Measurements from ENCODE around the gene PUS3.

The PUS3 gene

GRCh38 chr11:125934473-125934872 lies 31.5 kb upstream of the PUS3 start:
- Histone ChIP-seq H4K20me1 (ENCODE audit: insufficient read depth) (no peaks in the 10 kb centered on the region), H3K4me1 (ENCODE audit: low read depth, poor library complexity, severe bottlenecking) (no peaks in the 10 kb centered on the region), H3K27ac (no peak overlapping the region), H3K9ac (no peak overlapping the region), H3K4me3 (IDR thresholded peaks at IDR 0.05; ENCODE audit: insufficient read depth, low read depth, low read length) (no peak overlapping the region), H3K4me2 (no peak overlapping the region), H3K36me3 (ENCODE audit: insufficient read depth) (no peaks in the 10 kb centered on the region), H3K79me2 (ENCODE audit: insufficient read depth, low read depth) (no peaks in the 10 kb centered on the region), H2AFZ (ENCODE audit: low read depth) (no peak overlapping the region), H3K27me3 (ENCODE audit: insufficient read depth, low read depth) (no peaks in the 10 kb centered on the region)
- TF ChIP-seq CTCF (conservative IDR thresholded peaks at IDR 0.05; ENCODE audit: low read depth, low read length), result no peak

GRCh38 chr11:125933030-125933813 lies 30.2 kb upstream of the PUS3 start:
- H3K27me3 ChIP-seq (ENCODE audit: insufficient read depth, low read depth), result no peaks in the 10 kb centered on the region
- no peak overlapping the region for H3K9ac ChIP-seq
- H3K4me3 ChIP-seq (IDR thresholded peaks at IDR 0.05; ENCODE audit: insufficient read depth, low read depth, low read length), result no peak overlapping the region
- no peak overlapping the region for H2AFZ ChIP-seq (ENCODE audit: low read depth)
- H3K36me3 ChIP-seq (ENCODE audit: insufficient read depth), result no peaks in the 10 kb centered on the region
- TF ChIP-seq CTCF (conservative IDR thresholded peaks at IDR 0.05; ENCODE audit: low read depth, low read length), result no peak
- no peak overlapping the region for H3K27ac ChIP-seq
- H3K4me2 ChIP-seq, result no peak overlapping the region
- H3K4me1 ChIP-seq (ENCODE audit: low read depth, poor library complexity, severe bottlenecking), result no peaks in the 10 kb centered on the region
- H3K79me2 ChIP-seq (ENCODE audit: insufficient read depth, low read depth), result no peaks in the 10 kb centered on the region
- no peaks in the 10 kb centered on the region for H4K20me1 ChIP-seq (ENCODE audit: insufficient read depth)

GRCh38 chr11:125932301-125932700 lies 29.3 kb upstream of the PUS3 start:
- no peak overlapping the region for H2AFZ ChIP-seq (ENCODE audit: low read depth)
- no peaks in the 10 kb centered on the region for H3K27me3 ChIP-seq (ENCODE audit: insufficient read depth, low read depth)
- no peaks in the 10 kb centered on the region for H4K20me1 ChIP-seq (ENCODE audit: insufficient read depth)
- H3K36me3 ChIP-seq (ENCODE audit: insufficient read depth), result no peaks in the 10 kb centered on the region
- no peak overlapping the region for H3K4me3 ChIP-seq (IDR thresholded peaks at IDR 0.05; ENCODE audit: insufficient read depth, low read depth, low read length)
- H3K4me1 ChIP-seq (ENCODE audit: low read depth, poor library complexity, severe bottlenecking), result no peaks in the 10 kb centered on the region
- TF ChIP-seq CTCF (conservative IDR thresholded peaks at IDR 0.05; ENCODE audit: low read depth, low read length), result no peak
- no peak overlapping the region for H3K9ac ChIP-seq
- H3K4me2 ChIP-seq, result no peak overlapping the region
- no peak overlapping the region for H3K27ac ChIP-seq
- no peaks in the 10 kb centered on the region for H3K79me2 ChIP-seq (ENCODE audit: insufficient read depth, low read depth)

GRCh38 chr11:125931668-125932067 lies 28.7 kb upstream of the PUS3 start:
- no peak for TF ChIP-seq CTCF (conservative IDR thresholded peaks at IDR 0.05; ENCODE audit: low read depth, low read length)
- H2AFZ ChIP-seq (ENCODE audit: low read depth), result no peak overlapping the region
- H3K79me2 ChIP-seq (ENCODE audit: insufficient read depth, low read depth), result no peaks in the 10 kb centered on the region

More at GRCh38 chr11:125931668-125932067, 28.7 kb upstream of the PUS3 start:
- no peak overlapping the region for H3K9ac ChIP-seq
- H4K20me1 ChIP-seq (ENCODE audit: insufficient read depth), result no peaks in the 10 kb centered on the region
- H3K27ac ChIP-seq, result no peak overlapping the region
- H3K4me1 ChIP-seq (ENCODE audit: low read depth, poor library complexity, severe bottlenecking), result no peaks in the 10 kb centered on the region
- H3K27me3 ChIP-seq (ENCODE audit: insufficient read depth, low read depth), result no peaks in the 10 kb centered on the region
- no peak overlapping the region for H3K4me3 ChIP-seq (IDR thresholded peaks at IDR 0.05; ENCODE audit: insufficient read depth, low read depth, low read length)
- no peak overlapping the region for H3K4me2 ChIP-seq
- no peaks in the 10 kb centered on the region for H3K36me3 ChIP-seq (ENCODE audit: insufficient read depth)
